Measurements from ENCODE around the gene INPP5A. TPM values are rescaled to one million over a fixed set of nuclear protein-coding genes. Genes with fewer than 3 reads are reported as not detected.

Gene INPP5A
- polyA plus RNA-seq, 2 donors, result 9.2 to 12.7 TPM

GRCh38 chr10:132721725-132722124 is 184.1 kb downstream of the INPP5A start:
- Histone ChIP-seq H3K27ac (ENCODE audit: low read depth in 2 of 2, low read length in 1 of 2) (no peak overlapping the region), H3K4me1 (ENCODE audit: control insufficient read depth in 2 of 2, insufficient read depth in 2 of 2, low read length in 1 of 2) (no peaks in the 10 kb centered on the region), H3K36me3 (ENCODE audit: control insufficient read depth in 2 of 2, insufficient read depth in 2 of 2, low read length in 1 of 2) (peaks cover 0 to 5% of the 10 kb centered on the region in 2 donors), H3K9me3 (ENCODE audit: control insufficient read depth in 2 of 2, insufficient read depth in 1 of 2, low read depth in 1 of 2, low read length in 1 of 2) (no peaks in the 10 kb centered on the region), H3K4me3 (ENCODE audit: low read depth in 1 of 2, low read length in 2 of 2) (no peak overlapping the region), H3K27me3 (ENCODE audit: control insufficient read depth in 1 of 2, insufficient read depth in 2 of 2, low read length in 2 of 2) (no peaks in the 10 kb centered on the region)
- 75 to 76% methylated on average over 6 of the region's 6 CpGs for WGBS, 2 donors

DNA sequence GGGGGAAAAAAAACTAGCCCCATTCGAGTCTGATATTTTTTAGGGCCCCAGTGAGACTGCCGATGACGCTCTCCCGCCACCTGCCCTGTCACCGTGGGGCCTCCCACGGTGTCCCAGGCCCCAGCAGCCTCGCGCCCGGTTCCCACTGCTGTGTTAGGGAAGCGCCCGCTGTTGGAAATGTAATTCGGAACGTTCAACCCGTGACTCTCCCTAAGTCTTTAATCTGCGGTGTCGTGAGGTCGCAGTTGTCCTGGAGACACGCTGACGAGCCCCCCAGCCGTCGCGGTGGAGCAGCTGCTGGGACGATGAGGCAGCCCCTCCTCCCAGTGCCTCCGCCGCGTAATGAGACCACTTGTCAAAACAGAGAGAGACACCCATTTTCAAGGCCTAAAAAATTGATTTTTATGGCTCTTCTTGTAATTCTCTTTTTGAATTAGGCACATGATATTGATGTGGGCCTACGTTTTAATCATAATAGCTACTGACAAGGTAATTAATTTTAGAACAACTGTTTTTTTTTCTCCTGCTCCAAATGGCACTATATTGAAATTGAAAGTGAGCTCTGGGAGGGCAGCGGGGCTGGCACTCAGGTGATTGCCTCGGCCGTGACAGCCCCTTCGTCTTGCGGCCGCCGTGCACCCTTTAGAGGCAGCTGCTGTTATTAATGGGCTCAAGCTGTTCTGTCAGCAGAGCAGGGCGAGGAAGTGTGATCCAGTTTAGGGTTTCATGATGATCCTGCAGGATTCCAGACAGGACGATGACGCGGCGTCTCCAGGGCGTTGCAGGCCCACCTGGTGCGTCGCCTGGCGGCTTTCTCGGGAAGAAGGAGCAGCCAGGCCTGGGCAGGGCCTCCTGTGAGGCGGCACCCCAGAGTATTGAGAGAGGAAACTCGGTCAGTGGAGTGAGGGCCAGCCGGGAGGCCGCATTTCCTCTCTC is 185.1 kb downstream of the INPP5A start:
- Histone ChIP-seq H3K27me3 (ENCODE audit: control insufficient read depth in 1 of 2, insufficient read depth in 2 of 2, low read length in 2 of 2) (no peaks in the 10 kb centered on the region), H3K9me3 (ENCODE audit: control insufficient read depth in 2 of 2, insufficient read depth in 1 of 2, low read depth in 1 of 2, low read length in 1 of 2) (no peaks in the 10 kb centered on the region), H3K4me3 (ENCODE audit: low read depth in 1 of 2, low read length in 2 of 2) (no peak overlapping the region), H3K4me1 (ENCODE audit: control insufficient read depth in 2 of 2, insufficient read depth in 2 of 2, low read length in 1 of 2) (no peaks in the 10 kb centered on the region), H3K27ac (ENCODE audit: low read depth in 2 of 2, low read length in 1 of 2) (no peak overlapping the region), H3K36me3 (ENCODE audit: control insufficient read depth in 2 of 2, insufficient read depth in 2 of 2, low read length in 1 of 2) (peaks cover 3 to 11% of the 10 kb centered on the region in 2 donors)
- WGBS, 2 donors, result 85% methylated on average over 48 of the region's 48 CpGs

DNA sequence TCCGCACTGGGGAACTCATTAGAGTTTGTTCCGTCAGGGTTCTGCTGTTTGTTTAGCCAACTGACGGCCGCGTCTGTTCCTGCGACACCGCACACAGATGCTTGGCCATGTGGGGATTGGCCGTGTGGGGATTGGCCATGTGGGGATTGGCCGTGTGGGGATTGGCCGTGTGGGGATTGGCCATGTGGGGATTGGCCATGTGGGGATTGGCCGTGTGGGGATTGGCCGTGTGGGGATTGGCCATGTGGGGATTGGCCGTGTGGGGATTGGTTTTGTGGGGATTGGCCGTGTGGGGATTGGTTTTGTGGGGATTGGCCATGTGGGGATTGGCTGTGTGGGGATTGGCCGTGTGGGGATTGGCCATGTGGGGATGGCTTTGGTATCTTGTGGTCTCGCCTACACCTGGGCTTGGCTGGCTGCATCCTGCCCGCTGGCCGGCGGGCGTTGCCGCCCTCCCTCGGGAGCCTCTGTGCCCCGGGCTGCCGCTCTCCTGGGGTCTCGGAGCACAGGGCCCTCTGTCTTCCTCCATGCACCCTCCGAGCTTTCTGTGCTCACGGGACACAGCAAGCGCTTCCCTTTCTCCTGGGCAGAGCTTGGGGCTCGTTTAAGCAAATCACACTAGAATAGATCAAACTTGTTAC is 185.9 kb downstream of the INPP5A start:
- no peaks in the 10 kb centered on the region for H3K27me3 ChIP-seq (ENCODE audit: control insufficient read depth in 1 of 2, insufficient read depth in 2 of 2, low read length in 2 of 2)
- peaks cover 3 to 15% of the 10 kb centered on the region in 2 donors for H3K36me3 ChIP-seq (ENCODE audit: control insufficient read depth in 2 of 2, insufficient read depth in 2 of 2, low read length in 1 of 2)
- H3K9me3 ChIP-seq (ENCODE audit: control insufficient read depth in 2 of 2, insufficient read depth in 1 of 2, low read depth in 1 of 2, low read length in 1 of 2), result no peaks in the 10 kb centered on the region
- H3K4me1 ChIP-seq (ENCODE audit: control insufficient read depth in 2 of 2, insufficient read depth in 2 of 2, low read length in 1 of 2), result no peaks in the 10 kb centered on the region
- H3K27ac ChIP-seq (ENCODE audit: low read depth in 2 of 2, low read length in 1 of 2), result no peak overlapping the region
- 91 to 93% methylated on average over 28 to 29 of the region's 29 CpGs for WGBS, 2 donors
- H3K4me3 ChIP-seq (ENCODE audit: low read depth in 1 of 2, low read length in 2 of 2), result no peak overlapping the region

DNA sequence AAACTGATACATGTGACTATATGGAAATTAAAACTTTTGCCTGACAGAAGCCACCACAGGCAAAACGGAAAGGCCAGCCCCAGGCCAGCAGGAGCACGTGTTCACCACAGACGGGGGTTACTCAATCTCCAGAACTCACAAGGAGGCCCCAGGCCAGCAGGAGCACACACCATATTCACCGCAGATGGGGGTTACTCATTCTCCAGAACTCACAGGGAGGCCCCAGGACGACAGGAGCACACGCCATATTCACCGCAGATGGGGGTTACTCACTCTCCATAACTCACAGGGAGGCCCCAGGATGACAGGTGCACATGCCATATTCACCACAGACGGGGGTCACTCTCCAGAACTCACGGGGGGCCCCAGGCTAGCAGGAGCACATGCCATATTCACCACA is 186.9 kb downstream of the INPP5A start:
- Histone ChIP-seq H3K4me3 (ENCODE audit: low read depth in 1 of 2, low read length in 2 of 2) (no peak overlapping the region), H3K27me3 (ENCODE audit: control insufficient read depth in 1 of 2, insufficient read depth in 2 of 2, low read length in 2 of 2) (no peaks in the 10 kb centered on the region), H3K9me3 (ENCODE audit: control insufficient read depth in 2 of 2, insufficient read depth in 1 of 2, low read depth in 1 of 2, low read length in 1 of 2) (no peaks in the 10 kb centered on the region), H3K27ac (ENCODE audit: low read depth in 2 of 2, low read length in 1 of 2) (no peak overlapping the region), H3K4me1 (ENCODE audit: control insufficient read depth in 2 of 2, insufficient read depth in 2 of 2, low read length in 1 of 2) (no peaks in the 10 kb centered on the region), H3K36me3 (ENCODE audit: control insufficient read depth in 2 of 2, insufficient read depth in 2 of 2, low read length in 1 of 2) (peaks cover 3 to 15% of the 10 kb centered on the region in 2 donors)
- WGBS, 2 donors, result 87 to 93% methylated on average over 9 of the region's 9 CpGs

- Histone ChIP-seq H3K9me3 (ENCODE audit: control insufficient read depth in 2 of 2, insufficient read depth in 1 of 2, low read depth in 1 of 2, low read length in 1 of 2) (no peaks in the 10 kb centered on the region), H3K4me1 (ENCODE audit: control insufficient read depth in 2 of 2, insufficient read depth in 2 of 2, low read length in 1 of 2) (no peaks in the 10 kb centered on the region), H3K27me3 (ENCODE audit: control insufficient read depth in 1 of 2, insufficient read depth in 2 of 2, low read length in 2 of 2) (no peaks in the 10 kb centered on the region), H3K27ac (ENCODE audit: low read depth in 2 of 2, low read length in 1 of 2) (no peak overlapping the region), H3K36me3 (ENCODE audit: control insufficient read depth in 2 of 2, insufficient read depth in 2 of 2, low read length in 1 of 2) (peaks cover 3 to 17% of the 10 kb centered on the region in 2 donors), H3K4me3 (ENCODE audit: low read depth in 1 of 2, low read length in 2 of 2) (no peak overlapping the region)
- 95 to 96% methylated on average over 16 of the region's 16 CpGs for WGBS, 2 donors
These were observed 187.6 kb downstream of the INPP5A start for GRCh38 chr10:132725202-132725601.

DNA sequence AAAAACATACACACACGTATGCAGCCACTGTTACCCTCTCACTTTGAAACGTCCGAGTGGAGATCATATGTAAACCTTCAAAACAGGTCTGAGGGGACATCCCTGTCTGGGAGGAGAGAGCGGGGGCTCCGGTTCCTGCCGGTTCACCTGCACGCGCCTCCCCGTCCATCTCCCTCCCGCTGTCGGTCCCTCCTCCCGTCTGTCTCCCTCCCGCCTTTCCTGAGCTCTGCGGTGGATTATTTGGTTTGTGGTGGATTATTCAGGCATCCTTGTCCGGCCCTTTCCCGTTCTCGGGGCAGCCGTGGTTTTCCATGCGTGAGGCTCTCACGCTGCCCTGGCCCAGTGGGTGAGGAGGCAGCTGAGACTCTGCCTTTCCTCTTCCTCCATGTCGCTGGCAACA is 188.6 kb downstream of the INPP5A start:
- Histone ChIP-seq H3K4me1 (ENCODE audit: control insufficient read depth in 2 of 2, insufficient read depth in 2 of 2, low read length in 1 of 2) (no peaks in the 10 kb centered on the region), H3K27me3 (ENCODE audit: control insufficient read depth in 1 of 2, insufficient read depth in 2 of 2, low read length in 2 of 2) (no peaks in the 10 kb centered on the region), H3K9me3 (ENCODE audit: control insufficient read depth in 2 of 2, insufficient read depth in 1 of 2, low read depth in 1 of 2, low read length in 1 of 2) (no peaks in the 10 kb centered on the region), H3K4me3 (ENCODE audit: low read depth in 1 of 2, low read length in 2 of 2) (no peak overlapping the region), H3K27ac (ENCODE audit: low read depth in 2 of 2, low read length in 1 of 2) (no peak overlapping the region), H3K36me3 (ENCODE audit: control insufficient read depth in 2 of 2, insufficient read depth in 2 of 2, low read length in 1 of 2) (peaks cover 3 to 24% of the 10 kb centered on the region in 2 donors)
- WGBS, 2 donors, result 92 to 94% methylated on average over 21 of the region's 21 CpGs

DNA sequence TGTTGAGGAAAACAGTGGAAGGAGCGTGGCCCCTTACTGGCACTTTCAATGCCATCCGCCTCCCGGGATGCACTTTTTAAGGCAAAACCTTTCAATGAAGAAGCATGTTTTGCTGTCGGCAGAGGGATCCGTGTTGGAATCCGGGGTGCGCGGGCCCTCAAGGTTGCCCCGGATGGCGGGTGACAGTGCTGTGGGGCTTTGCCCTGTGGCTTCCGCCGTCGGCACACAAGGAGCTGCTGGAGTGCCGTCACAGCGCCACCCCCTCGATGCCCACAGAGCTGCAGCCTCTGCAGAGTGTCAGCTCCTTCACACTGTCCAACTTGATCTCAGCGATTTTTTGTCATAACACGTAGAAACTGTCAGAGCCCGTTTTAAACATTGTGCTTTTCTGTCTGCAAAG is 189.4 kb downstream of the INPP5A start:
- no peaks in the 10 kb centered on the region for H3K9me3 ChIP-seq (ENCODE audit: control insufficient read depth in 2 of 2, insufficient read depth in 1 of 2, low read depth in 1 of 2, low read length in 1 of 2)
- H3K4me1 ChIP-seq (ENCODE audit: control insufficient read depth in 2 of 2, insufficient read depth in 2 of 2, low read length in 1 of 2), result no peaks in the 10 kb centered on the region
- 96 to 97% methylated on average over 19 of the region's 19 CpGs for WGBS, 2 donors
- H3K4me3 ChIP-seq (ENCODE audit: low read depth in 1 of 2, low read length in 2 of 2), result no peak overlapping the region
- H3K27ac ChIP-seq (ENCODE audit: low read depth in 2 of 2, low read length in 1 of 2), result no peak overlapping the region
- peaks cover 3 to 26% of the 10 kb centered on the region in 2 donors for H3K36me3 ChIP-seq (ENCODE audit: control insufficient read depth in 2 of 2, insufficient read depth in 2 of 2, low read length in 1 of 2)
- H3K27me3 ChIP-seq (ENCODE audit: control insufficient read depth in 1 of 2, insufficient read depth in 2 of 2, low read length in 2 of 2), result no peaks in the 10 kb centered on the region

GRCh38 chr10:132727411-132727810 is 189.8 kb downstream of the INPP5A start:
- Histone ChIP-seq H3K4me3 (ENCODE audit: low read depth in 1 of 2, low read length in 2 of 2) (no peak overlapping the region), H3K9me3 (ENCODE audit: control insufficient read depth in 2 of 2, insufficient read depth in 1 of 2, low read depth in 1 of 2, low read length in 1 of 2) (no peaks in the 10 kb centered on the region), H3K27me3 (ENCODE audit: control insufficient read depth in 1 of 2, insufficient read depth in 2 of 2, low read length in 2 of 2) (no peaks in the 10 kb centered on the region), H3K4me1 (ENCODE audit: control insufficient read depth in 2 of 2, insufficient read depth in 2 of 2, low read length in 1 of 2) (no peaks in the 10 kb centered on the region), H3K27ac (ENCODE audit: low read depth in 2 of 2, low read length in 1 of 2) (no peak overlapping the region), H3K36me3 (ENCODE audit: control insufficient read depth in 2 of 2, insufficient read depth in 2 of 2, low read length in 1 of 2) (peaks cover 3 to 26% of the 10 kb centered on the region in 2 donors)
- 95 to 96% methylated on average over 11 to 13 of the region's 13 CpGs for WGBS, 2 donors

DNA sequence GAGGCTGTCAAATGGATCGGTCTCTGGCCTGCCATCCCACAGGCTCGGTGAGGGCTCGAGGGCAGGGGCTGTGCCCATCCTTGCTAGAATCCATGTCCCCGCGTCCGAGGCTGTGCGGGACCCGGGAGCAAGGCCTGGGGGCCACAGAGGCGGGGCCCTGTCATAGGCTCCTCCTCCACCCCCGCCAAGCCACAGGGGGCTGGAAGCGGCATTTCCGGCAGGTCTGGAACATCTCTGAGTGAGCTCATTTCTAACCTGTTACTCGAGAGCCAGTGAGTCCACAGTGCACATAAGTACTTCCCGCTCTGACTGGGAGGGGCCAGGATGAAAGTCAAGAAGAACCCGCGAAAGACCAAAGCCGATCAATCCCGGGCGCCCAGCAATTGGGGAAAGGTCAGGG is 190.7 kb downstream of the INPP5A start:
- Histone ChIP-seq H3K4me3 (ENCODE audit: low read depth in 1 of 2, low read length in 2 of 2) (no peak overlapping the region), H3K9me3 (ENCODE audit: control insufficient read depth in 2 of 2, insufficient read depth in 1 of 2, low read depth in 1 of 2, low read length in 1 of 2) (no peaks in the 10 kb centered on the region), H3K27me3 (ENCODE audit: control insufficient read depth in 1 of 2, insufficient read depth in 2 of 2, low read length in 2 of 2) (no peaks in the 10 kb centered on the region), H3K36me3 (ENCODE audit: control insufficient read depth in 2 of 2, insufficient read depth in 2 of 2, low read length in 1 of 2) (peaks cover 3 to 26% of the 10 kb centered on the region in 2 donors), H3K4me1 (ENCODE audit: control insufficient read depth in 2 of 2, insufficient read depth in 2 of 2, low read length in 1 of 2) (no peaks in the 10 kb centered on the region), H3K27ac (ENCODE audit: low read depth in 2 of 2, low read length in 1 of 2) (no peak overlapping the region)
- WGBS, 2 donors, result 91 to 93% methylated on average over 19 of the region's 19 CpGs

Data from esophagus (tissue), 2 donors.